NCI-H82 treated with DMSO at 0.1 percent for 48 hours (cell line): ENCODE results near the gene OSBPL3.
"Not testable (repeated sequence)": the region's sequence is repeated elsewhere in the genome, so short reads cannot be mapped to it uniquely, and the experiment has no call there.

Experiments
- DNase-seq: peaks from one replicate; lab custom pipeline; 2025; ENCODE audit not compliant: unreplicated experiment; lab: John Stamatoyannopoulos, UW

The OSBPL3 gene

GRCh38 chr7:24800667-24801066 lies 179.3 kb downstream of the OSBPL3 start:
- DNase-seq = no peak

DNA sequence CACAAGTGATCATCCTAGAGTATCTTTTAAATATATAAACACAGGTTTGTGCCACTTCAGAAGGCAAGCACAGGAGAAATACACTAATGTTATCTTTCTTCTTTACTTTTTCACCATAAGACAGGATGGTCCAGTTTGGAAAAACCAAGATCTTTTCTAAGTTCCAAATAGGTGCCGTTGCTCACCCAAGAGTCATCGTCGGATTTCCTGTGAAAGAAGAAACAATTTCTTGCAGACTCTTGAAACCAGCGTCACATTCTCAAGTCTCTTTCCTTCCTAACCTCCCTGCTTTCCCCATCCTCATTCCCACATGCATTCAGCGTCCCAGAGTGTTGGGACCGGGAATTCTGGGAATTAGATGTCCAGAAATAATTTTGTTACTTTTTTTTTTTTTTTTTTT lies 179.9 kb downstream of the OSBPL3 start:
- no peak for DNase-seq

DNA sequence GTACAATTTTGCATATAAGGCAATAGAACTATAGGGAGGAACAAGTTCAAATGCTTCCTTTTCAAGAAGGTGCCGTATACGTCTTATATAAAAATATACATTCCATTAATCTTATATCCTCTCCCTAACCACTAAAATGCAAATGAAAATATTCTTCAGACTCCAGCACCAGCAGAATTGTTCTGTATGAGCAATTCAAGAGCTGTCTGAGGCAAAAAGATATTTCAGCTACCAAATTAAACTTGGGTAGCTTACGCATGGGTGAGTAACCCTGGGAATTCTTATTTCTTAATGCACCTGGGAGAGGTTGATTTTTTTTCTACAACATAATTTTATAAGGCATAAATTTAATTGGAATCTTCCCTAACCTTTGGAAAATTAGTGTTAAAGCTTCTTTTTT lies 180.5 kb downstream of the OSBPL3 start:
- DNase-seq = no peak

DNA sequence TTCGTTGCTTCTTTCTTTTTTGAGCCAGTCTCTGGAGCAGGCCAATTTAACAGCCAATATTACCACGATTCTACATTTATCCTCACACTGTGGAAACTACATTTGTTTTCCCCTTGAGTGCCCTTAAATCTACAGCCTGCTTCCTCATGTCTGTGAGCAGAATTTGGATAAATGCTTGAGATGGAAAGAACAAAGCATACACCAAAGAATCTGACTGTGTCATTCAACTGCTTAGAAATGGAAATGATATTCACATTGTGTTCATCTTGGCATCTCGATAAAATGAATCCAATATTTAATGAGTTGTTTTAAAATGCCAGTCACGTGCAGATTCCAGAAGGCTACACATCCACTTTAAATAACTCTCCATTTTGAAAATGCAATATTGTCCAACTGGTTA lies 181.7 kb downstream of the OSBPL3 start:
- DNase-seq = no peak

DNA sequence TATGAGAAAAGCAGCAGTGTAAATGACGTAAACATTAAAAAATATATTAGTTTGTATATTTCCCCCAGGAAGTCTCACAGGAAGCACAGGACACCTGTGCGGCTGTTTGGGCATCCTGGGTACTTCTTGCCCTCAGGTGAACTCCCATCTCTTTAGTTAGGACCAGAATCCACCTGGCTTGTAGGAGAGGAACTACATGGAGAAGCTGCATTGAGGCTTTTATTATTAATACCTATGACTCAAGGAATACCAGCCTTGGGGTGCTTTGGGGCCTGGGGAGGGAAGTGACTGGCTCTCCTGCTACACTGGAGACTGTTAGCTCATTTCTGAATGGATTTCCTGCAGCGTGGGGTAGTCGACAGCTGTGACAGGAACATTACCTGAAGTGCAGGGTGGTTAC lies 182.7 kb downstream of the OSBPL3 start:
- no peak for DNase-seq

- DNase-seq = no peak
Observed at GRCh38 chr7:24795407-24795767, 184.6 kb downstream of the OSBPL3 start.

GRCh38 chr7:24794751-24795406 lies 185.1 kb downstream of the OSBPL3 start:
- not testable (repeated sequence) for DNase-seq

GRCh38 chr7:24793982-24794648 lies 185.9 kb downstream of the OSBPL3 start:
- DNase-seq = no peak

GRCh38 chr7:24788961-24789576 lies 190.9 kb downstream of the OSBPL3 start:
- DNase-seq = no peak

DNA sequence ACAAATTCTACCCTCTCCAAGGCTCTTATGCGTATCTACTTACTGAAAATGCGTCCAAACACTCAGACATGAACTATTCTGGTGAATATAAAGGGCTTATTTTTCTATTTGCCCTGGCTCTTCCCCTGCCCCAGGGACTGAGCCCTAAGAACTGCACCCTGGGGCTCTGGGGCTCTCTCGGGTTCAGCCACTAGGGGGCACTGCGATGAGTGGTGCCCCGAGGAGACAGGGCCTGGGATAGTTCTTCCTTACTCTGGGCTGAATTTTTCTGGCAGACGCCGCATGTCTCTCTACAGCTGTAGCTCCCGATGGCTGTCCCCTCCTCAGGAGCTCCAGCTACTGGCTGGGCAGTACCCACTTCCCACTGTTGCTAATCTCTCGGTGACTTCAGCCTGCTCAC lies 191.9 kb downstream of the OSBPL3 start:
- DNase-seq = no peak

GRCh38 chr7:24786941-24787340 lies 193.0 kb downstream of the OSBPL3 start:
- DNase-seq = no peak

DNA sequence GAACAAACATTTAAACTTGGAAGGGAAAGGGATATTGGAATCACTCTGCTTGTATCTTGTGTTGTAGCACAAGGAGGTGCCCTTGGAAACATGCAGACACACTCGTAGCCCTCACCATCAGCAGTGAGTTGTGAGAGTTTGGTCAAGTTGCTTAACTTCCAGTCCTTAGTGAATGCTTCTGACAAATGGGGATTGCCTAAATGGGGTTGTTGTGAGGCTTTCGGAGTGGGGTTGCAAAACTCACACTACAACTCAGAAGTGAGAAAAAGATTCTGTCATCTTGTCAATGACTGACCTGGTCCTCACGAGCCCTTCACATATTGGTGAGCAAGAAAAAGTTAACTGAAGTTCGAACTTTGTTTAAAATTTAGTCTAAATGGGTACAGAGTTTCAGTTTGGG lies 193.7 kb downstream of the OSBPL3 start:
- no peak for DNase-seq

- no peak for DNase-seq
Observed at GRCh38 chr7:24784277-24784676, 195.7 kb downstream of the OSBPL3 start.

DNA sequence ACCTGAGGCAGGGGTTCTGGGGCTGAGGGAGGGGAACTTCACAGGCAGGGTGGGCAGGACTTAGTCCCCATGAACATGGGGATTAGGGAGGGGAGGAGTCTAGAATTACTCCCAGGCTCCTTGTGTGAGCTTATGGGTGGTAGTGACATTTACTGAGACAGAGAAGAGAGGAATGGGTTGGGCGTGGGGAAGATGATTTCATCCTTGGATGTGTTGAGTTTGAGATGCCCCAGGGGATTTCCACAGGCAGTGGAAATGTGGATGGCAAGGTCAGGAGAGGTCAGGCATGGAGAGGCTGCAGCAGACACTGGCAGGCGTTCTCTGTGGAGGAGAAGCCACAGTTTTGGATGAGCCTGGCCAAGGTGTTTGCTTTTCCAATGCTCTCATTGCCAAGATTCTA lies 196.3 kb downstream of the OSBPL3 start:
- no peak for DNase-seq

- no peak for DNase-seq
Observed at GRCh38 chr7:24781106-24781505, 198.9 kb downstream of the OSBPL3 start.

GRCh38 chr7:24779283-24779655 lies 200.7 kb downstream of the OSBPL3 start:
- peak; percentile 38 for DNase-seq

- DNase-seq = peak; percentile 38
Observed at GRCh38 chr7:24778543-24779282, 201.3 kb downstream of the OSBPL3 start.

- DNase-seq = no peak
Observed at GRCh38 chr7:24777806-24778205, 202.2 kb downstream of the OSBPL3 start.

- DNase-seq = no peak
Observed at GRCh38 chr7:24773646-24774045, 206.3 kb downstream of the OSBPL3 start.

- no peak for DNase-seq
Observed at GRCh38 chr7:24769851-24770250, 210.1 kb downstream of the OSBPL3 start.

DNA sequence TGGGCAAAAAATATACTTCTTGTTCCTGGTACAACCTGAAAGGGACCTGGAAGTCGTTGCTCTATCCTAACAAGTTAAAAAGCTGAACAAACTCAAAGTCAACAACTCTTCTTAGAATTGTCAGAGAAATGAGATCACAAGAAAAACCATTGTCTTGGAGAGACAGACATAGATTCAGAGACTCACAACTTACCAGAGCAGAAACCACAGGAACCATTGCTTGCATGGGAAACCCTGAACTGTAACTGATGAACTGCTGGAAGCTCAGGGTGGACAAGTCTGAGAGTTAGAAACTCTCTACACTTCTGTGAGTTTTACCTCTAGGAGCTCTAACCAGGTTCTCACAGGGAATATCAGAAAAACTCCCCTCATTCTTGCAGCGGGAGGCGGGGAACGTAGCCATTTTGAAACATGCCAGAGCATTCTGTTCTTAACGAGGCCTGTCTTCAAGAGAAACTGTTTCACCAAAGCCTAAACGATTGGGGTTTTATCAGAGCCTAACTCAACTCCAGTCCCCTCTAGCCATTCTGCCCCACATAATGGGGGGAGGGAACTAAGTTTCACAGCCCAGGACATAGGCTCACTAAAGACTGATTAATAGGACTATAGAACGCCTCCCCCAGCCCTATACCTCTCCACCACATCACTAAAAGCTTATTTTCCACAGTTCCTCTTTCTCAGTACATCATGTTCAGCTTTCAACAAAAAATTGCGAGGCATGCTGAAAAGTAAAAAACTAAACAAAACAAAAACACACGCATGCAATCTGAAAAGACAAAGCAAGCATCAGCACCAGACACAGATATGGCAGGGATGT lies 210.8 kb downstream of the OSBPL3 start:
- no peak for DNase-seq
